Erythroblast (primary cell): Measurements from ENCODE around the gene TFAP2E.
A peak's percentile ranks its signal among the peaks of the same experiment; 100 is the strongest.

Experiments
- DNase-seq, 2 experiments: peaks; one replicate each; lab custom pipeline; 2025; lab: John Stamatoyannopoulos, UW
- GATA1 ChIP-seq: IDR thresholded peaks from 2 replicates; pipeline ENCODE4 v1.6.1; 2011; ENCODE audit warnings: low read depth, mild to moderate bottlenecking, control low read depth, low read length, moderate library complexity
- POLR2A ChIP-seq: IDR thresholded peaks from 2 replicates; pipeline ENCODE4 v1.6.1; 2011; ENCODE audit warnings: mild to moderate bottlenecking, low read length

Gene TFAP2E

DNA sequence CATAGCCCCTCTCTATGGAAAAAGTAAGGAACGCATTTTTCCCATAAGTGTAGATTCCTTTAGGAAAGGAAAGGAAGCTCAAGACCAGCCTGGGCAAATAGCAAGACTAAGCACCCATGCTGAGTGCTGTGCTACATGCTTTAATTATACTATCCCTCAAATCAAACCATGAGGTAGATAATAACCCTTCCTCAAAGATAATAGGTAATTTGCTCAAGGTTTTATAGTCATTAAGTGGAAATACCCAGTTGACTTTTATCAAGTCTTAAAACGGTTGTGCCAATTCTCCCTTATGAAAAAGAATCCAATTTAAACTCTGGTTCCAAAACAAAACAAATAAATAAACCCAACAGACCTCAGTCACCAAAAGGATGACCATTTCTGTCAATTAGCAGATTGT is 19.3 kb upstream of the TFAP2E start:
- no peak for DNase-seq
- TF ChIP-seq POLR2A (no peak), GATA1 (no peak)

DNA sequence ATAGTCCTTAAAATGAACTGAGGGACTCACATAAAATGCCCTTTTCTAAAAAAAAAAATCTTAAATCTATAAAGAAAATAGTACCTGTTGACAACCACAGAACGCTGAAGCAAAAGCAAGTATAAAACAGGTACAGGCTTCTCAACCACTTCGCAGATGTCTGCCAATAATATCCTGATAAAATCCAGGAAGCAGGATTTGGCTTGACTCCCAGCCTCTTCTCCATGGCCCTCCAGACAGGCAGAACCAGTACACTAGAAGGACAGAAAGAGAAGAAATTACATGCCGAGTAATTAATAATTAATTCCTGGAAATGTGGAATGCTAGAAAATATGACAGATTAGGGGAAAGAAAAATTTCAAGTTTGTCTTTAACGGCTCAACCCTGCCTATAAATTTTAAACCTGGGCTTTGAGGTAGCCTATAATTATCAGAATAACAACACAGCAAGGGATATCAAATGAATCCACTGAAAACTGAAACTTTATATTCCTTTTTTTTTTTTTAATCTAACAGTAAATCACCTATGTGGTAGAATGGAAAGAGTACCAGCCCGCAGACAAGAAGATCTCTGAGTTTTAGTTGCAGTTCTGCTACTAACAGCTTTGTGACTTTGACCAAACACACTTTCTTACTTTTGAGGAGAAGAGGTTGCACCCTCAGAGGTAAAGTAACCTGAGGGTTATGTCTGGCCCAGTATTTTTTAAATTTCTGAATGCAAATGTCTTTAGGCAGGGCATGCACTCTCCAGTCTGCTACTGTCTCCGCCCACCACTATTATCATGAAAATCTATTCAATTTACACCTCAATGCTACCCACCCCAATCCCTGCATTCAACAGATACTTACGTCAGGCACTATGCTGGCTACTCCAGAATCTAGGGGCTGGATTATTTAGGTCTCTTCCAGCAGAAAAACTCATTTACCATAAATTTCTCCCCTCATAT is 18.6 kb upstream of the TFAP2E start:
- TF ChIP-seq POLR2A: no peak
- no peak for TF ChIP-seq GATA1
- no peak for DNase-seq

DNA sequence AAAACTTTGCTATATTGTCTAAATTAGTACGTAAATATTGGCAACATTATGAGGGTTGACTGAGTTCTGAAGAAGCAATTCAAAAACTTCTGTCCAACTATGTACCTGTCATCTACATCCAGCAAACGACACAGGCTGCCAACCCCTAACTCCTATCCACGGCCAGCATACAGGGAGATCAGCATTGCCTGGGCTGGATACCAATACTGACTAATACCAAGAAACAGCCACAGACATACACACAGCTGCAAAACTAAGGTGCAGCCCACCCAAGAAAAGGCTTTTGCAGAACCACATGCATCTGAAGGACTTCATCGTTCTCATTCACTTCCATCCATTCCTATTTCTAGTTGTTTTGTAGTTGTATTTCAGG is 17.9 kb upstream of the TFAP2E start:
- TF ChIP-seq POLR2A (no peak), GATA1 (no peak)
- no peak for DNase-seq

DNA sequence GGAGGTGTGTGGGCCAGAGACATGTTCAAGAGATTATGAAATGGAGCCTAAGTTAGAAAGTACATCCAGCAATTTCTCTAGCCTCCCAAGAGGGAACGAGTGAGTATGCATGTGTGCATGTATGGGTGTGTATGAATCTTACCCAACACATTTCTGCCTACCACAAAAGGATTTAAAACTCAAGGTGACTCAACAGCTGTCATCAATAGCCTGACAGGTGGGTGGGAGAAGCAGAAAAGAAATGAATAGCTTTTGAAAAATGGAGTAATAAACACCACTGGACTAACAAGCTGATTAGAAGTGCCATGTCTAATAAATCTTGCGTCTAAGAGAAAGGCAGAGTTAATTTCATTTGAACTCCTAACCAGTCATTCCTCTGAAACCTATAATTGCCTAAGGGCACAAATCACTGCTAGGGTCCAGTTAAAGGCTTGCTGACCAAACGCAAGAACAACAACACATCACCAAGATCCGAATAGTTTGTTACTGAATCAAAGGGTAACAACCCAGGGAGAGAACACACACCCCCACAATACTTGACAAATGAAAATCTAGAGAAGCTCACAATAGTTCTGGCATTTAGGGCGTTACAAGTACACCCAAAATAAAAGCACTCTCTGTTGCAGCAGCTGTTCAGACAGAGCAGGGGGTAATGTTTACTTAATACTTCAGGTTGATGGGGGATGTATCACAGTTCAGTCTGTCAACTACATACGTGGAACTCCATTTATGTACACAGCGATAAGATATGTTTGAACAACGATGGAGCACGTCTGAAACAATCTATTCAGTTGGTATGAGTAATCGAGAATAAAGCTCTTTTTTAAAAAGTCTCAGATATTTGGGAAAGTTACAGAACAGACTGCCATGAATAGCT is 17.3 kb upstream of the TFAP2E start:
- TF ChIP-seq POLR2A (no peak), GATA1 (no peak)
- peak in 1 of 2 experiments; percentile 27 for DNase-seq

DNA sequence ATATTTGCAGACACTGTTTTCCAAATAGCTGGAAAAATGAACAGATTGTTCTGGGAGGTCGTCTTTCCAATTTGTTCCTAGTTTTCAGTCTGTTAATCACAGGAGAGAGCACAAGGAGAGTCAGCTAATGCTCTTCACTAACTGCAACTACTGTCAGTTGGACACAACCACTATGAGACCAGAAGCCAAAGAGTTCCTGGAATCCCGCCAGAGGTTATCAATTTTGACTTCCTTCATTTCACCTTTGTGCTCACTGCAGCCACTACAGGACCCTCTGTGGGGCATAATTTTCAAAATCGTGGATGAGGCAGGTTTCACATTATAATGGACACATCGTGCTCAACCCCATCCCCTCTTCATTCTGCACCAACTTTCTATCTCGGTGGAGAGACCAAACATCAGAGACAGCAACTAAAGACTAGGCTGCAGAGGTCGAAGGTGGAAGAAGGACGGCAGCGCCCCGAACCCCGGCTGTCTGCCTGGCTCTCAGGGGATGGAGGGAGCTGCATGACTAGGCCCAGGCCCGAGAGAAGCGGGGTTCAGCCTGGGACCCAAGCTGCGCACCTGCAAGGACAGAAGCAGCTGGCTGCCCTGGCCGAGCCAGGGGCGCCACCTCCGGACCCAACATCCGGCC is 16.5 kb upstream of the TFAP2E start:
- DNase-seq: peak; percentile 46 to 53
- TF ChIP-seq POLR2A (no peak), GATA1 (no peak)

DNA sequence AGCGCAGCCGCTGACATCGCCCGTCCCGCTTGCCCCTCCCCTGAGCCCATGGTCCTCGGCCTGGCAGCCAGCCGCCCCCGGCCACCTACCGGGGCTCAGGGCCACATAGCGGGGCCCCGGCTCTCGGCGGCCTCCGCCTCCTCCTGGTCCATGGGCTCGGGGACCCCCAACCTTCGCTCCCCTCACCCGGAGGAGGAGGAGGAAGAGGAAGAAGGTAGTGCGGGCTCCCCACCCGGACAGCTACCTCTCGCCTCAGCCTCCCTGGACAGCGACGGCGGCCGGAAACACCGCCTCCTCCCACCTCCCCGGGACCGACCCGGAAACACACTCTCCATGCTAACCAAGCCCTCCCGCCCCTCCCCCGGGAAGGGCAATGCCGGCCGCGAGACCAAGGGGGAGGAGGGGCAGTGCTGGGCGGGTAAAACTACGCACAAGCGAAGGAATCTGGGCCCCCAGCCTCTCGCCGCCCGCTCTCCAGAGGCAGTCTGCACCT is 15.9 kb upstream of the TFAP2E start, which contains the start of gene KIAA0319L:
KIAA0319L (minus strand) TSS at position 286 of the 493 bp plus-strand sequence. CDS start 2,912 bp downstream, outside the sequence.
- peak; percentile 57 for TF ChIP-seq POLR2A
- TF ChIP-seq GATA1: no peak
- DNase-seq: peak; percentile 90 to 93

DNA sequence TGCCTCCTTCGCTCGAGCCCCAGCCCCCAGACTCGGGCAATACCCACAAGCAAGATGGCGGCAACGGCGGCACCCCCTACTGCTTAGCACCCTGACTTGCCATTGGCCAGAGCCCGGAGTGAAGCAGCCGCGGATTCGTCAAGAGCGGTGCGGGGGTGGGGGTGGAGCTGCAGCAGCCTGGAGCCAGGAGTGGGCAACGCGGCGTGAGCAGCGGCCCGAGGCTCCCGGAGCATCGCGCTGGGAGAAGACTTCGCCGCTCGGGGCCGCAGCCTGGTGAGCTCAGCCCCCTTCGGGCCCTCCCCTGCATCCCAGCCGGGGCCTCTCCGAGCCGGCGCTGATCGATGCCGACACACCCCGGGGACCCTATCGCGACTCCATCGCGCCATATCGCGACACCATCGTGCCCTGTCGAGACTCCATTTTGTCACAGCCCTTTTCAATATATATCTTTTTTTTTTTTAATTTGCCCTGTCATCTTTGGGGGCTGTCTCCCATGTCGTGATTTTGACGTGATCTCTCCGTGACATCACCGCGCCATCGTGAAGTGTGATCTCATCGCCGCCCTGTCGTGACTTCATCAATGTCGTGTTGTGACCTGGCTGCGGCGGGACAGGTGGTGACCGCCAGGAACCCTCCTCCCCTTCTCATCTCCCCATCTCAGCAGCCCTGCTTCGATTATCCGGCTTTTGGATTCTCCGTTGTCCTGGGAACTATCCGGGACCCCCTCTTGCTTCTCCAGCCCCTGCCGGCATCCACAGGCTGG is 15.3 kb upstream of the TFAP2E start, which contains the start of gene NCDN:
NCDN (plus strand) TSS at position 189 of the 763 bp plus-strand sequence; CDS start at position 581, 392 bp downstream.
- DNase-seq: peak; percentile 97 to 98
- TF ChIP-seq GATA1 (no peak), POLR2A (peak; percentile 60)

DNA sequence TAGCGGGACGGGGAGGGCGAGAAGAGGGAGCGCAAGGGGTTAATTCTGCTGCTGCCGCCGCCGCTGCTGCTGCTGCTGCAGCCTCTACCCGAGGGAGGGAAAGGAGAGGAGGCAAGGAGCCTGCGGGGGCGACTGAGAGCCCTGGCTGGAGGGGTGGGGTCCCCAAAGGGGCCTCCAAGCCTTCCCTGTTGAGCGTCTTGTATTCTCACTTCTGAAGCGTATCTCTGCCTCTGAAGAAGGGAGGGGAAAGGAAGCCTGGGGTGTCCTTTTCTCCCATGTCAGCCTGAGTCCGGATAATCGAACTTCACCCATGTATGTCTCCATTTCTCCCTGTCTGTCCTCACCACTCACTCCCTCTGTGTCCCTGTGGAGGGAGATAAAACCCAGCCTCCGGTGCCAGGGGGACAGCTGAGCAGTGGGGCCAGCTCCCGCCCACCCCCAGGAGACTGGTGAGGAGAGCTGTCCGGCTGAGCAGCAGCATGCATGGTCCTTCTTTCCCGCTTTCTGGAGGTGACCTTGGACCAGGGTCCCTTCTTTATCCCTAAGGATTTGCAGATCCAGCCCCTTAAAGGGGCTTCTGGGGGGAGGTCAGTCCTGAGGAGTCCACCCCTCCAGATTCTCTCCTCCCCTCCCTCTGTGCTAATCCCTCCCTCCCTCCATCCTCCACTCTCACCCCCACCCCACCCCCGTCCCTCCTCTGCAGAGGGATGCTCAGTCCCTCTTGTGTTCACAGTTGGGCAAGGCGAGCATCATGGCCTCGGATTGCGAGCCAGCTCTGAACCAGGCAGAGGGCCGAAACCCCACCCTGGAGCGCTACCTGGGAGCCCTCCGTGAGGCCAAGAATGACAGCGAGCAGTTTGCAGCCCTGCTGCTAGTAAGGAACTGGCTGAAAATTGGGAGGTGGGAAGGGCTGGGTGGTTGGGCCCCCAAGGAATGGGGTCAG is 14.5 kb upstream of the TFAP2E start:
- DNase-seq: peak; percentile 27 to 58
- TF ChIP-seq GATA1: no peak
- TF ChIP-seq POLR2A: no peak

DNA sequence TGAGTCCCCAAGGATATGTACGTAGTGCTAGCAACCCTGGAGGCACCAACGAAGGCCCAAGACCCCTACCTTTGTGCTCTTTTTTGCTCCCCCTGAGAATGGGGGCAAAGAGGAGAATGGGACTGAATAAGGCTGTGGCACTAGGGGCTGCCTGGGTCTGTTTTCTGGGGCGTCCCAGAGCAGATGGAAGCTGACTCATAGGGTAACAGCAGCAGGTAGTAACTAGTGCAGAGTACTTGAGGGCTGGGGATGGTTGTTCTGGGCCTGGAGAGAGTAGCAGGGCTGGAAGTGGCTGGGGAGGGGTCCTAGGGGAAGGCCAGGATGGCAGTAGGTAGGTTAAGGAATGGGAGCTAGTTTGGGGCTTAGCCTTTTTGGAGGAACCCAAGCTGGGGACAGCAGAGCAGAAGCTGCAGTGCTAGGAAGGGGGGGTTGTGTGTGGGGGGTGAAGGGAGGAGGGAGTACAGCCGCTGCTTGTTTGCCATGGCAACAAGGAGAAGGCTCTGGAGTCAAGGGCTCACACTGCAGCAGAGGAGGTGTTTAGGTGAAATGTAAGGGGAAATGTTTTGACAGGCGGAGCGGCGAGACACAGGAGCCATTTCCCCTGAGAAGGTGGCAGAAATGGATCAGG is 13.7 kb upstream of the TFAP2E start:
- TF ChIP-seq POLR2A: no peak
- DNase-seq: peak; percentile 30 to 32

DNA sequence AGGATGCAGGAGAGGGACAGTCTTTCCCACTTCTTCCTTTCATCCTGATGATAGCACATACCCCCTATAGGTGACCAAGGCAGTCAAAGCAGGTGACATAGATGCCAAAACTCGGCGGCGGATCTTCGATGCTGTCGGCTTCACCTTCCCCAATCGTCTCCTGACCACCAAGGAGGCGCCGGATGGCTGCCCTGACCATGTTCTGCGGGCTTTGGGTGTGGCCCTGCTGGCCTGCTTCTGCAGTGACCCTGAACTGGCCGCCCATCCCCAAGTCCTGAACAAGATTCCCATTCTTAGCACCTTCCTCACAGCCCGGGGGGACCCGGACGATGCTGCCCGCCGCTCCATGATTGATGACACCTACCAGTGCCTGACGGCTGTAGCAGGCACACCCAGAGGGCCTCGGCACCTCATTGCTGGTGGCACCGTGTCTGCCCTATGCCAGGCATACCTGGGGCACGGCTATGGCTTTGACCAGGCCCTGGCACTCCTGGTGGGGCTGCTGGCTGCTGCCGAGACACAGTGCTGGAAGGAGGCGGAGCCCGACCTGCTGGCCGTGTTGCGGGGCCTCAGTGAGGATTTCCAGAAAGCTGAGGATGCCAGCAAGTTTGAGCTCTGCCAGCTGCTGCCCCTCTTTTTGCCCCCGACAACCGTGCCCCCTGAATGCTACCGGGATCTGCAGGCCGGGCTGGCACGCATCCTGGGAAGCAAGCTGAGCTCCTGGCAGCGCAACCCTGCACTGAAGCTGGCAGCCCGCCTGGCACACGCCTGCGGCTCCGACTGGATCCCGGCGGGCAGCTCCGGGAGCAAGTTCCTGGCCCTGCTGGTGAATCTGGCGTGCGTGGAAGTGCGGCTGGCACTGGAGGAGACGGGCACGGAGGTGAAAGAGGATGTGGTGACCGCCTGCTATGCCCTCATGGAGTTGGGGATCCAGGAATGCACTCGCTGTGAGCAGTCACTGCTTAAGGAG is 12.6 kb upstream of the TFAP2E start:
- no peak for TF ChIP-seq GATA1
- no peak for TF ChIP-seq POLR2A
- DNase-seq: no peak
